ENCODE measurements around the gene TUBA4B. TPM values are rescaled to one million over a fixed set of nuclear protein-coding genes. Genes with fewer than 3 reads are reported as not detected.
"Not testable (repeated sequence)": the region's sequence is repeated elsewhere in the genome, so short reads cannot be mapped to it uniquely, and the experiment has no call there.

Gene TUBA4B
- total and polyA plus RNA-seq, 2 donors from 2014 or later, result 0.98 to 15.4 TPM

GRCh38 chr2:219252570-219252899 lies 508 bp upstream of the TUBA4B start:
- FAIRE-seq (no peak), DNase-seq (no peak)
- Histone ChIP-seq H3K27ac (ENCODE audit: low read depth in 2 of 2, low read length in 2 of 2) (peak overlapping the region; percentile 81 to 85), H3K9me3 (ENCODE audit: control insufficient read depth in 2 of 3, insufficient read depth in 1 of 3, low read length in 3 of 3) (no peaks in the 10 kb centered on the region), H3K4me1 (ENCODE audit: control insufficient read depth in 2 of 3, insufficient read depth in 2 of 3, low read depth in 1 of 3, low read length in 3 of 3) (peaks cover 3 to 52% (median 42%) of the 10 kb centered on the region in 3 donors), H3K36me3 (ENCODE audit: control insufficient read depth in 2 of 3, insufficient read depth in 3 of 3, low read length in 3 of 3) (peaks cover 2 to 12% (median 3%) of the 10 kb centered on the region in 3 donors), H3K9ac (ENCODE audit: low read length in 3 of 3) (peak overlapping the region in 2 of 3 donors; percentile 28 to 68), H3K4me3 (ENCODE audit: low read length in 3 of 3) (peak overlapping the region in 2 of 3 donors; percentile 81 to 93), H3K27me3 (ENCODE audit: control insufficient read depth, insufficient read depth, low read length) (peaks cover 15% of the 10 kb centered on the region)
- TF ChIP-seq, protein P1, sequence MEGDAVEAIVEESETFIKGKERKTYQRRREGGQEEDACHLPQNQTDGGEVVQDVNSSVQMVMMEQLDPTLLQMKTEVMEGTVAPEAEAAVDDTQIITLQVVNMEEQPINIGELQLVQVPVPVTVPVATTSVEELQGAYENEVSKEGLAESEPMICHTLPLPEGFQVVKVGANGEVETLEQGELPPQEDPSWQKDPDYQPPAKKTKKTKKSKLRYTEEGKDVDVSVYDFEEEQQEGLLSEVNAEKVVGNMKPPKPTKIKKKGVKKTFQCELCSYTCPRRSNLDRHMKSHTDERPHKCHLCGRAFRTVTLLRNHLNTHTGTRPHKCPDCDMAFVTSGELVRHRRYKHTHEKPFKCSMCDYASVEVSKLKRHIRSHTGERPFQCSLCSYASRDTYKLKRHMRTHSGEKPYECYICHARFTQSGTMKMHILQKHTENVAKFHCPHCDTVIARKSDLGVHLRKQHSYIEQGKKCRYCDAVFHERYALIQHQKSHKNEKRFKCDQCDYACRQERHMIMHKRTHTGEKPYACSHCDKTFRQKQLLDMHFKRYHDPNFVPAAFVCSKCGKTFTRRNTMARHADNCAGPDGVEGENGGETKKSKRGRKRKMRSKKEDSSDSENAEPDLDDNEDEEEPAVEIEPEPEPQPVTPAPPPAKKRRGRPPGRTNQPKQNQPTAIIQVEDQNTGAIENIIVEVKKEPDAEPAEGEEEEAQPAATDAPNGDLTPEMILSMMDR (IDR thresholded peaks at IDR 0.05; ENCODE audit: borderline replicate concordance, extremely low read depth, insufficient read depth), result no peak
- intact Hi-C loops (cut with DNase I), result no loop called here

- Histone ChIP-seq H3K27me3 (ENCODE audit: control insufficient read depth, insufficient read depth, low read length) (peaks cover 15% of the 10 kb centered on the region), H3K27ac (ENCODE audit: low read depth in 2 of 2, low read length in 2 of 2) (peak within 1 kb of the TSS; percentile 85 to 87), H3K4me1 (ENCODE audit: control insufficient read depth in 2 of 3, insufficient read depth in 2 of 3, low read depth in 1 of 3, low read length in 3 of 3) (peaks cover 0 to 41% (median 32%) of the 10 kb centered on the region in 3 donors), H3K9me3 (ENCODE audit: control insufficient read depth in 2 of 3, insufficient read depth in 1 of 3, low read length in 3 of 3) (no peaks in the 10 kb centered on the region), H3K4me3 (ENCODE audit: low read length in 3 of 3) (peak within 1 kb of the TSS; percentile 20 to 93 (median 81)), H3K9ac (ENCODE audit: low read length in 3 of 3) (peak within 1 kb of the TSS in 2 of 3 donors; percentile 68 to 75), H3K36me3 (ENCODE audit: control insufficient read depth in 2 of 3, insufficient read depth in 3 of 3, low read length in 3 of 3) (peaks cover 0 to 12% (median 3%) of the 10 kb centered on the region in 3 donors)
- TF ChIP-seq, protein P1 (IDR thresholded peaks at IDR 0.05; ENCODE audit: borderline replicate concordance, extremely low read depth, insufficient read depth), result no peak
- FAIRE-seq (no peak), DNase-seq (peak; percentile 66 to 95 (median 81))
- intact Hi-C loops (cut with DNase I), result no loop called here
Measured at GRCh38 chr2:219253753-219254589, 928 bp downstream of the TUBA4B start, which contains the start of gene TUBA4A. Gene TUBA4A (minus strand): TSS chr2:219253918. CDS start chr2:219253858, 60 bp downstream.

DNA sequence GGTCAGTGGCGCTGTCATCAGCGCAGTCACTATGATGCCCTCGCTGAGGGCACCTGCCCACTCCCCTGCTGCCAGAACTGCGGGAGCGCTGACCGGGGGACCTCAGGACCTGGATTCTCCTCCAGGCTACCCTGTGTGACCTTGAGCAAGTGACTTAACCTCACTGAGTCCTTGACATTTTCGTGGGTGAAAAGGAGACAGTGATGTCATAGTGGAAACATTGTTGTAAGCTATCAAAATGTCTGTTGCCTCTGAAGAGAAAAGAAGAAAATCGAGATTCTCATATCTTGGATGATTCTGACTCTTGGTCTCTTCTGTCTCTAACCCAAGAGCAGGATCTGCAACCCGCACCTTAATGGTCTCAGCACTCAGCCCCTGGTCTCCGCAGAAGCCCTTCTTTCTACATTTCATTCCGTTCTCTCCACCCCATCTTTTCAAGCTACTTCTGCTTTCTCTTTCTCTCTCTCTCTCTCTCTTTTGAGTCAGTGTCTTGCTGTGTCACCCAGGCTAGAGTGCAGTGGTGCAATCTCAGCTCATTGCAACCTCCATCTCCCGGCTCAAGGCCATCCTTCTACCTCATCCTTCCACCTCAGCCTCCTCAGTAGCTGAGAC lies 1.7 kb downstream of the TUBA4B start:
- Histone ChIP-seq H3K9me3 (ENCODE audit: control insufficient read depth in 2 of 3, insufficient read depth in 1 of 3, low read length in 3 of 3) (no peaks in the 10 kb centered on the region), H3K36me3 (ENCODE audit: control insufficient read depth in 2 of 3, insufficient read depth in 3 of 3, low read length in 3 of 3) (peaks cover 0 to 12% (median 3%) of the 10 kb centered on the region in 3 donors), H3K27ac (ENCODE audit: low read depth in 2 of 2, low read length in 2 of 2) (peak overlapping the region; percentile 85 to 87), H3K9ac (ENCODE audit: low read length in 3 of 3) (peak overlapping the region in 2 of 3 donors; percentile 51 to 68), H3K4me1 (ENCODE audit: control insufficient read depth in 2 of 3, insufficient read depth in 2 of 3, low read depth in 1 of 3, low read length in 3 of 3) (peaks cover 0 to 34% (median 25%) of the 10 kb centered on the region in 3 donors), H3K27me3 (ENCODE audit: control insufficient read depth, insufficient read depth, low read length) (peaks cover 15% of the 10 kb centered on the region), H3K4me3 (ENCODE audit: low read length in 3 of 3) (peak overlapping the region in 2 of 3 donors; percentile 81 to 93)
- DNase-seq (peak in 1 of 5 donors; percentile 39), FAIRE-seq (no peak)
- TF ChIP-seq, protein P1 (IDR thresholded peaks at IDR 0.05; ENCODE audit: borderline replicate concordance, extremely low read depth, insufficient read depth), result no peak
- intact Hi-C loops (cut with DNase I), result no loop called here

- H3K36me3 ChIP-seq (ENCODE audit: control insufficient read depth in 2 of 3, insufficient read depth in 3 of 3, low read length in 3 of 3); FAIRE-seq; H3K27ac ChIP-seq (ENCODE audit: low read depth in 2 of 2, low read length in 2 of 2); intact Hi-C loops (cut with DNase I); H3K9ac ChIP-seq (ENCODE audit: low read length in 3 of 3); H3K4me1 ChIP-seq (ENCODE audit: control insufficient read depth in 2 of 3, insufficient read depth in 2 of 3, low read depth in 1 of 3, low read length in 3 of 3); H3K4me3 ChIP-seq (ENCODE audit: low read length in 3 of 3); H3K9me3 ChIP-seq (ENCODE audit: control insufficient read depth in 2 of 3, insufficient read depth in 1 of 3, low read length in 3 of 3): not testable (repeated sequence)
- H3K27me3 ChIP-seq (ENCODE audit: control insufficient read depth, insufficient read depth, low read length), result peaks cover 14% of the 10 kb centered on the region
- DNase-seq, result peak in 1 of 5 donors; percentile 20
Measured at GRCh38 chr2:219258942-219259341, 5.9 kb downstream of the TUBA4B start.

Data from kidney (tissue), 14 donors.